Erythroblast (primary cell): ENCODE measurements around the gene C6orf163.
A peak's percentile ranks its signal among the peaks of the same experiment; 100 is the strongest.

ENCODE experiments used
- DNase-seq, 2 experiments: peaks; one replicate each; lab custom pipeline; 2025; lab: John Stamatoyannopoulos, UW
- GATA1 ChIP-seq: IDR thresholded peaks from 2 replicates; pipeline ENCODE4 v1.6.1; 2011; ENCODE audit warnings: low read depth, mild to moderate bottlenecking, control low read depth, low read length, moderate library complexity
- POLR2A ChIP-seq: IDR thresholded peaks from 2 replicates; pipeline ENCODE4 v1.6.1; 2011; ENCODE audit warnings: mild to moderate bottlenecking, low read length

The C6orf163 gene

GRCh38 chr6:87376643-87377042 lies 32.0 kb downstream of the C6orf163 start:
- TF ChIP-seq GATA1 (no peak), POLR2A (no peak)

GRCh38 chr6:87378947-87379346 lies 34.3 kb downstream of the C6orf163 start:
- TF ChIP-seq GATA1 = no peak
- TF ChIP-seq POLR2A = no peak
- DNase-seq = no peak

More at GRCh38 chr6:87376643-87377042, 32.0 kb downstream of the C6orf163 start:
- no peak for DNase-seq

- no peak for TF ChIP-seq POLR2A
- TF ChIP-seq GATA1 = no peak
- no peak for DNase-seq
Observed at GRCh38 chr6:87382861-87383260, 38.2 kb downstream of the C6orf163 start.

- no peak for TF ChIP-seq GATA1
- TF ChIP-seq POLR2A = no peak
- no peak for DNase-seq
Observed at GRCh38 chr6:87384038-87384437, 39.4 kb downstream of the C6orf163 start.

GRCh38 chr6:87384449-87384848 lies 39.8 kb downstream of the C6orf163 start:
- DNase-seq = peak; percentile 8 to 14
- TF ChIP-seq POLR2A (no peak), GATA1 (no peak)

GRCh38 chr6:87391334-87391733 lies 46.7 kb downstream of the C6orf163 start:
- TF ChIP-seq POLR2A (no peak), GATA1 (no peak)
- DNase-seq = peak; percentile 42 to 66

- no peak for TF ChIP-seq POLR2A
- no peak for TF ChIP-seq GATA1
- peak; percentile 77 to 83 for DNase-seq
Observed at GRCh38 chr6:87393026-87393622, 48.5 kb downstream of the C6orf163 start.

GRCh38 chr6:87395431-87395830 lies 50.8 kb downstream of the C6orf163 start:
- TF ChIP-seq POLR2A (no peak), GATA1 (no peak)
- DNase-seq = no peak

- DNase-seq = no peak
- TF ChIP-seq GATA1 (no peak), POLR2A (no peak)
Observed at GRCh38 chr6:87396595-87397392, 52.2 kb downstream of the C6orf163 start.

GRCh38 chr6:87397656-87398055 lies 53.0 kb downstream of the C6orf163 start:
- DNase-seq = no peak
- TF ChIP-seq POLR2A (no peak), GATA1 (no peak)

GRCh38 chr6:87401832-87402231 lies 57.2 kb downstream of the C6orf163 start:
- TF ChIP-seq GATA1 (no peak), POLR2A (no peak)
- no peak for DNase-seq

- DNase-seq = no peak
- TF ChIP-seq POLR2A = no peak
- TF ChIP-seq GATA1 = no peak
Observed at GRCh38 chr6:87407561-87407900, 62.9 kb downstream of the C6orf163 start.

- TF ChIP-seq POLR2A = peak; percentile 3
- TF ChIP-seq GATA1 = no peak
- peak; percentile 89 to 92 for DNase-seq
Observed at GRCh38 chr6:87407901-87408720, 63.5 kb downstream of the C6orf163 start, which contains the start of gene CFAP206. Gene CFAP206, plus strand, starts transcription at chr6:87407972. Its CDS starts 1,868 bp downstream, at chr6:87409840.

GRCh38 chr6:87408721-87409155 lies 64.1 kb downstream of the C6orf163 start:
- DNase-seq = no peak
- TF ChIP-seq POLR2A = no peak
- no peak for TF ChIP-seq GATA1
